ENCODE measurements around the gene PIK3AP1. TPM values are rescaled to one million over a fixed set of nuclear protein-coding genes. Genes with fewer than 3 reads are reported as not detected.
"Not testable (repeated sequence)": the region's sequence is repeated elsewhere in the genome, so short reads cannot be mapped to it uniquely, and the experiment has no call there.

PIK3AP1 gene
- polyA plus RNA-seq, 1 experiment: 0.04 TPM

- H3K27me3 ChIP-seq (ENCODE audit: control insufficient read depth, insufficient read depth, low read length): peaks cover 6% of the 10 kb centered on the region
- ChIA-PET POLR2A (no interaction called here), CTCF (no interaction called here)
- H3K4me3 ChIP-seq (ENCODE audit: low read depth, low read length): no peak overlapping the region
- no peak for DNase-seq (ENCODE audit: low read depth)
- H3K36me3 ChIP-seq (ENCODE audit: control insufficient read depth, insufficient read depth, low read length): no peaks in the 10 kb centered on the region
- TF ChIP-seq, protein P1, sequence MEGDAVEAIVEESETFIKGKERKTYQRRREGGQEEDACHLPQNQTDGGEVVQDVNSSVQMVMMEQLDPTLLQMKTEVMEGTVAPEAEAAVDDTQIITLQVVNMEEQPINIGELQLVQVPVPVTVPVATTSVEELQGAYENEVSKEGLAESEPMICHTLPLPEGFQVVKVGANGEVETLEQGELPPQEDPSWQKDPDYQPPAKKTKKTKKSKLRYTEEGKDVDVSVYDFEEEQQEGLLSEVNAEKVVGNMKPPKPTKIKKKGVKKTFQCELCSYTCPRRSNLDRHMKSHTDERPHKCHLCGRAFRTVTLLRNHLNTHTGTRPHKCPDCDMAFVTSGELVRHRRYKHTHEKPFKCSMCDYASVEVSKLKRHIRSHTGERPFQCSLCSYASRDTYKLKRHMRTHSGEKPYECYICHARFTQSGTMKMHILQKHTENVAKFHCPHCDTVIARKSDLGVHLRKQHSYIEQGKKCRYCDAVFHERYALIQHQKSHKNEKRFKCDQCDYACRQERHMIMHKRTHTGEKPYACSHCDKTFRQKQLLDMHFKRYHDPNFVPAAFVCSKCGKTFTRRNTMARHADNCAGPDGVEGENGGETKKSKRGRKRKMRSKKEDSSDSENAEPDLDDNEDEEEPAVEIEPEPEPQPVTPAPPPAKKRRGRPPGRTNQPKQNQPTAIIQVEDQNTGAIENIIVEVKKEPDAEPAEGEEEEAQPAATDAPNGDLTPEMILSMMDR (IDR thresholded peaks at IDR 0.05; ENCODE audit: insufficient read depth, low read depth, low read length): no peak
These were observed 19.0 kb downstream of the PIK3AP1 start for GRCh38 chr10:96701265-96701664.

GRCh38 chr10:96700374-96701099 lies 19.8 kb downstream of the PIK3AP1 start:
- TF ChIP-seq, protein P1 (IDR thresholded peaks at IDR 0.05; ENCODE audit: insufficient read depth, low read depth, low read length): no peak
- ChIA-PET POLR2A (no interaction called here), CTCF (no interaction called here)
- Histone ChIP-seq H3K4me3 (ENCODE audit: low read depth, low read length) (no peak overlapping the region), H3K36me3 (ENCODE audit: control insufficient read depth, insufficient read depth, low read length) (no peaks in the 10 kb centered on the region), H3K27me3 (ENCODE audit: control insufficient read depth, insufficient read depth, low read length) (peaks cover 6% of the 10 kb centered on the region)
- DNase-seq (ENCODE audit: low read depth): no peak

- Histone ChIP-seq H3K36me3 (ENCODE audit: control insufficient read depth, insufficient read depth, low read length) (no peaks in the 10 kb centered on the region), H3K27me3 (ENCODE audit: control insufficient read depth, insufficient read depth, low read length) (peaks cover 6% of the 10 kb centered on the region), H3K4me3 (ENCODE audit: low read depth, low read length) (no peak overlapping the region)
- TF ChIP-seq, protein P1 (IDR thresholded peaks at IDR 0.05; ENCODE audit: insufficient read depth, low read depth, low read length): no peak
- DNase-seq (ENCODE audit: low read depth): no peak
- POLR2A ChIA-PET: no interaction called here
- CTCF ChIA-PET: interaction anchor here (0.6 kb wide), 1 partner anchor 305 kb away, joined by 3 read pairs; no protein-coding TSS in a partner anchor
These were observed 20.7 kb downstream of the PIK3AP1 start for GRCh38 chr10:96699613-96700012.

- CTCF ChIA-PET, POLR2A ChIA-PET: not testable (repeated sequence)
These were observed 22.0 kb downstream of the PIK3AP1 start for GRCh38 chr10:96698305-96698704.

GRCh38 chr10:96697438-96697837 lies 22.9 kb downstream of the PIK3AP1 start:
- Histone ChIP-seq H3K27me3 (ENCODE audit: control insufficient read depth, insufficient read depth, low read length) (peaks cover 6% of the 10 kb centered on the region), H3K36me3 (ENCODE audit: control insufficient read depth, insufficient read depth, low read length) (no peaks in the 10 kb centered on the region), H3K4me3 (ENCODE audit: low read depth, low read length) (no peak overlapping the region)
- DNase-seq (ENCODE audit: low read depth): no peak
- ChIA-PET POLR2A (no interaction called here), CTCF (interaction anchor here (0.5 kb wide), 1 partner anchor 375 kb away, joined by 3 read pairs; no protein-coding TSS in a partner anchor)
- TF ChIP-seq, protein P1 (IDR thresholded peaks at IDR 0.05; ENCODE audit: insufficient read depth, low read depth, low read length): no peak

More at GRCh38 chr10:96698305-96698704, 22.0 kb downstream of the PIK3AP1 start:
- DNase-seq (ENCODE audit: low read depth); H3K27me3 ChIP-seq (ENCODE audit: control insufficient read depth, insufficient read depth, low read length); H3K4me3 ChIP-seq (ENCODE audit: low read depth, low read length); H3K36me3 ChIP-seq (ENCODE audit: control insufficient read depth, insufficient read depth, low read length): not testable (repeated sequence)
